GM18870 (cell line): ENCODE measurements around the gene ANKRD39.

Experiments used
- ATAC-seq: cut with Tn5 transposase; IDR thresholded peaks from one replicate; pipeline ENCODE4 v1.9.1; 2021; ENCODE audit warnings: moderate library complexity; ENCODE audit not compliant: unreplicated experiment

Gene ANKRD39

DNA sequence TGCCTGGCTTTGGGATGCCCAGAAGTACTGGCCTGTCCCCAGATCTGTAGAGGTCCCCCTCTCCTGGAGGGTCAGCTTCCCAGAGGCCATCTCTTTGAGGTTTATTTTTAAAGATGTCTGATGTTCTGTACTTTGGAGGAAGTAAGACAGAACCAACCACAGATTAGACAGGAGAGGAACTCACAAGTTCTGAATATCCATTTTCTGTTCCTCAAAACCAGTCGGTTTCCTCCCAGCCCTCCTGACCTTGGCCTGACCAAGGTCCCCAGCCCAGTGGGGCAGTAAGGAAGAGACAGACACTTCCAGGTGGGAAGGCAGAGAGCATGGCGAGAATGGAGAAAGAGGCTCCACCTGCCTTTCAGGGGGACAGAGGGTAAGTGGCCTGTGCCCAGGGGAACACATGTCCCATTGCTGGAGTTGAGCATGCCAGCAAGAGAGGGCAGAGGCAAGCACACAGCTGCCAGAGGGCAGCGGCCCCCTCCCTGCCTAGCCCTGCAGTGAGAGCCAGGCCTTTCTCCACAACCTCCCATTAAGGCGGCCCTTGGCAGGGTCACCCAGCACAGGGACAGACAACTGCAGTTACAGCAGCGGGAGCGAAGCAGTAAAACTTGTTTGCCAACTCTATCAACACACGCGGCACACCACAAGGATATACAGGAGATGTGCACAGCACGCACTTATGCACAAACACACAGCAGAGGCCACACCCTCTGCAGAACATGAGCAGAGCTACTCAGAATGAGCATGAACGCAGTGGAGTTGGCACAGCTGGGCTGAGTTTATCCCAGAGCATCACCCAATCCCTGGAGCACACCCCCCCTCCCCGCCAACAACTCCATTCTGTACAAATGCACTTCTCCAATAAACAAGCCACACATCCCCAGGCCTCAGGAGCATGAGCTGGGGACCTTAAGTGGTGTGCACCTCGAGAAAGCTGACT is 30.5 kb upstream of the ANKRD39 start:
- ATAC-seq: no peak

DNA sequence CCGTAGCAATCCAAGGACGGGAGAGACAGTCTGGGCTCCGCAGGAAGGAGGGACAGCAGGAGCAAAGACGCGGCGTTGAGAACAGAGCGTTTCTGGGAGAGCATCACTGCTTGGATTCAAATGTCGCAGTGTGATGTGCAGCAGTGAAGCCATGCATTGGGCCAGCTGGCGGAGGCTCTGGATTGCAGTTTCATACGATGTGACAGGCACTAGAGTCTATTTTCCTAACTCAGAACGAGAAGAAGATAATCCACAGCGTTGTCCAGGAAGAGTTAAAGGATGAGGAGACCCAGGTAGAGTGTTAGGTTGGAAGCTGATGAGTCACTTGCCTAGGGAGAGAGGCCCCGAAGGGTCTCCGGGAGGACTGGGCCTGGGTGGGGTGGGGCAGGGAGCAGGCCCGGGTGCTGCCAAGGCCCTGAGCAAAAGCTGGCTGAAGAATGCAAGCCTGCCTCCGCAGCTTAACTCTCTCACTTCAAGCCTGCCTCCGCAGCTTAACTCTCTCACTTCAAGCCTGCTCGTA is 29.7 kb upstream of the ANKRD39 start:
- no peak for ATAC-seq

DNA sequence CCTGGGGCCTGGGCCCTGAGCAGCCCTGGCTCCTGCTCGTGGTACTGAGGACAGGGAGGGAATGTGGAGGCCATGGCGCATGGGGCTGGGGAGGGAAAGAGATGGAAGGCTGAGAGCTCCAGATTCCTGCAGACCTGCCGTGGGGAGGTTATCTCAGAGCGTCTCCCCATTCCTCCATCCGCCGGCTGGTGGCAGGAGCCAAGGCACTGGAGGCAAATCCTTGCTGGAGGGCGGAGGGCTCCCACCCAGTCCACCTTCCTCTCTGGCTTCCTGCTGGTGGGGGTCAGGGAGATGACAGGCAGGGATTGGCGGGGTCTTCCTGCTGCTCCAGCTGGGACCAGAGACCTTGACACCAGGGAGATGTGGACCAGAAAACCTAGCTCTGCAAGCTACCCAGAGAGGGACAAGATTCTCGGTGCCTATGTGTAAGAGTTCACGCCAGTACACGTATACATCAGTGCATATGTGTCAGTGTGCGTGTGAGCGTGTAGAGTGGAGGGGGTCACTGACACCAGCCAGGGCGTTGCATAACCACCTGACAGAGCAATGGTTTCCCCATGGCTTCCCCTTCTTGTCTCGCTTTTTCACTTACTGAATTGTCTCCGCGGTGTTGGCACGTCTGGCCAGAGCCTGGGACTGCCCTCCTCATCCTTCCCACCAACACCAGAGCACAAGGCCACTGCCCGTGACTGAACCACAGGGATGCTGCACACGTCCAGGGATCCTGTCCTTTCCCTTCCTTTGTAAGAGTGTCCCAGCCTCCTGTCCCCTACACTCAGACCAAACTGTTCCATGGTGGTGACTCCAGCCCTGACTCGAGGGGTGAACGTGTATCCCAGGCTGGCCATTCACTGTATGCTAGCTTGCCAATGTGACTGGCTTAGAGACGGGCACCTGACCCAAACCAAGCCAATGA is 27.9 kb upstream of the ANKRD39 start:
- no peak for ATAC-seq

GRCh38 chr2:96884299-96885094 is 26.7 kb upstream of the ANKRD39 start:
- ATAC-seq: no peak

DNA sequence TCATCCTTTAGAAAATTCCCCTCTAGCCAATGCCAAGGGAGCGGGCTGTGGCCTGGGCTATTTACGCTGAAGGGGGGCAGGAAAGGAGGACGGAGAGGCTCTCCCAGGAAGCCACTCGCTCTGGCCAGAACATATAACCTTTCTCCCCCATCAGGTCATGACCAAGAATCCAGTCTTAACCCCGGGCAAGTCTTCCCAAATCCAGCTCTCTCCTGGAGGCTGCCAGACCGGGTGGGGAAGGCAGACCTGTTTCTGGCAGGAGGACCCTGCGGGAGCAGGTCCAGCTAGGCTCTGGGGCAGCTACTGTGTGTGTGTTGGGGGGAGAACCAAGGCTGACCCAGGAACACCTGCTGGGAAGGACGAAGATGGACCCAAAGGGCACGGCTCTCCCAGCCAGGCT is 25.5 kb upstream of the ANKRD39 start:
- ATAC-seq: no peak

GRCh38 chr2:96882906-96883305 is 25.1 kb upstream of the ANKRD39 start:
- ATAC-seq: no peak

- no peak for ATAC-seq
These were observed 24.4 kb upstream of the ANKRD39 start for GRCh38 chr2:96882230-96882629.

DNA sequence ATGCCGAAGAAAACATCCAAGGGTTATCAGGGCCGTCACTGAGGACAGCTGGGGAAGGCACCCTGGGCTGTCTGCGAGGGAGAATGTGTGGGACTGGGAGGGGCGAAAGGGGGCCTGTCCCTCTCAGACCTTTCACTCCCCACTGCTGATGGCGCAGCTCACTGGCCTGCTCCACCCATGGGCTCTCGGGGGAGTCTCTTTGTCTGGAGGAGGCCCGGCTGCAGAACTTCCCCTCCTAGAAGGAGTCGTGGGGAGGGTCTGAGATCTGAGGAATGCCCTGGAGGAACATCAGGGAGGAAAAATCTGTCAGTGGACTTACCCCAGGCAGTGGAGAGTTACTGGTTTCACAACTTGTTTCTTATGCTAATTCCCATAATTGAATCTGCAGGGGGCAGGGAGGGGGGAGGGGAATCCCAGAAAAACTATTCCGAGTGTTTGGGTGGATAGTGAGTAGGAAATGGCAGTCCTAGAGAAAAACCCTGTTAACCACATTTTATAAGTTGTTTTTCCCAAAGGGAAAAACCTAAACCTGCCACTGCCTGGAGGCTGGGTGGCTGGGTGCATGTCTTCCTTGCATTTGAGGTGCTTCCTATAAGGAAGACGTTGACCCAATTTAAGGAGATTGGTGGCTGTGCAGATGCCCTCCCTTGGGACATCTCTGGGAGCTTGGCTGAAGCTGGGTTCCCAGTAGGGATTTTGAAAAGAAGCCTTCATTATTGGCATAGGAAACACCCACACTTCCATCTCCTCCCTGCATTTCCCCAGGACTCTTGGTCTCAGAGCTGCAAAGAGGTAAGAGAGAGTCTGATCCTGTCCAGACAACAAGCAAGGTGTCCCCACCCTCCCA is 23.8 kb upstream of the ANKRD39 start:
- ATAC-seq: no peak

GRCh38 chr2:96880891-96881273 is 23.1 kb upstream of the ANKRD39 start:
- ATAC-seq: no peak

- no peak for ATAC-seq
These were observed 21.8 kb upstream of the ANKRD39 start for GRCh38 chr2:96879545-96880040.

DNA sequence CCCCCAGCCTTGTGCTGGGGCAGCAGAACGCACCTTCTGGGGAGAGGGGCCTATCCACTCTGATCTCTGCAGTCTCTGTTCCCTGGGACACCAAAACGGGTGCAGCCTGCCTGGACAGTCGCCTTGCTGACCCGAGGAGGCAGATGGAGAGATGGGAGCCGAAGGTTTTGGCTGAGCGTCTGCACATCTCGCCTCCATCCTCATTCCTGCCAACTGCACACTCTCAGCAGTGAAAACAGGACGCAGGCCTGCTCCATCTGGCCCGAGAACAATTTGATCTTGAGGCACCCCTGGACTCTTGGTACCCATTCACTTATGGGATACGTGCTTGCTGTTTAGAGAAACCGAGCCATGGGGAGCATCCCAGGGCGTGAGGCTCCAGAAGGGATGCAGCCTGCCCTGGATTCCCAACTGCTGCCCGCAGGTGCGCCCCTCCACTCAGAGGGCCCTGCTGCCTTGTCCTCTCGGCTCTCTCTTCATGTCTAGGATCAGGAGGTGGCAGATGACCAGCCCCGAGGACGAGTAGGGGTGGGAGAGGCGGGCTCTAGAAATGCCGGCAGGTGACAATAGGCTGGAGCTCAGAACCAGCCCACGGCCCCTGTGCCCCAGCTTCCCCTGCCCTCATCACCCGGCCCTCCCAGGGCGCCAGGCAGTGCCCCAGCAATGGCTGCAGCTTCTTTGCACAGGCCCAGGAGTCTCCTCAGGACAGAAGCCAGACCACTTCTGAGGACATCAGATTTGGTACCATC is 21.2 kb upstream of the ANKRD39 start:
- no peak for ATAC-seq

- ATAC-seq: no peak
These were observed 20.4 kb upstream of the ANKRD39 start for GRCh38 chr2:96878171-96878570.

DNA sequence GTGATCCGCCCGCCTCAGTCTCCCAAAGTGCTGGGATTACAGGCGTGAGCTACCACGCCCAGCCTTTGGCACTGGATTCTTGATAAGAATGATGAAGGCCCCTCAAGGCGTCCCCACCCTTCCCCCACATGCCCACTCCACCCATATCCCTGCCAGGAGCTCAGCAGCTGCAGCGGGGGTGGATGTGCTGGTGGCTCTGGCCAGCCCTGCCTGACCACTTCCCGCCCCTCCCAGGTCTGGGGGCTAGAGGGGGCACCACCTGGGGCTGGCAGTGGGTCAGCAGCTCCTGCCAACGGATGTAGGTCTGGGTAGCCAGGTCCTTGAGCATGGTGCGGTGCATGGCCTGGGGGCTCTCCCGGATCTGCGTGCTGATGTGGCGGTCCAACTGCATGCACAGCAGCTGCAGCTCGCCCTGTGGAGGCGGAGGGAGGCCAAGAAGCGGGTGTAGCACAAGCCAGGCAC is 19.8 kb upstream of the ANKRD39 start:
- no peak for ATAC-seq

DNA sequence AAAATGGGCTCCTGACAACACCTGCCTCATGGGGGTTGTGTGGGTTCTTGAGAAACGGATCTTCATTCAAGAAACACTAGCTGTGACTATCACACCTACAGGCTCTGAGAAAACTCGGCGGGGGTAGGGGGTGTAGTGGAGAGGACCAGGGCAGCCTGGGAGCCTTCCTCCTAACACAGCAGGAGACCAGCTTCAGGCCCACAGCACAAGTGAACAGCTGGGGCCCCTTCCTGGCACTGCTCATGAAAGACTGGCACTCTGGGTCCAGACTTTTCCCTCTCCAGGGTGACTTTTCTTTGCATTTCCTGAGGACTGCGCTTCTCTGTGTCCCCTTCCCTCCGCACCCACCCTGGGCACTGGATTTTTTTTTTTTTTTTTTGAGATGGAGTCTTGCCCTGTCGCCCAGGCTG is 19.2 kb upstream of the ANKRD39 start:
- no peak for ATAC-seq

GRCh38 chr2:96876269-96877041 is 18.6 kb upstream of the ANKRD39 start:
- no peak for ATAC-seq

DNA sequence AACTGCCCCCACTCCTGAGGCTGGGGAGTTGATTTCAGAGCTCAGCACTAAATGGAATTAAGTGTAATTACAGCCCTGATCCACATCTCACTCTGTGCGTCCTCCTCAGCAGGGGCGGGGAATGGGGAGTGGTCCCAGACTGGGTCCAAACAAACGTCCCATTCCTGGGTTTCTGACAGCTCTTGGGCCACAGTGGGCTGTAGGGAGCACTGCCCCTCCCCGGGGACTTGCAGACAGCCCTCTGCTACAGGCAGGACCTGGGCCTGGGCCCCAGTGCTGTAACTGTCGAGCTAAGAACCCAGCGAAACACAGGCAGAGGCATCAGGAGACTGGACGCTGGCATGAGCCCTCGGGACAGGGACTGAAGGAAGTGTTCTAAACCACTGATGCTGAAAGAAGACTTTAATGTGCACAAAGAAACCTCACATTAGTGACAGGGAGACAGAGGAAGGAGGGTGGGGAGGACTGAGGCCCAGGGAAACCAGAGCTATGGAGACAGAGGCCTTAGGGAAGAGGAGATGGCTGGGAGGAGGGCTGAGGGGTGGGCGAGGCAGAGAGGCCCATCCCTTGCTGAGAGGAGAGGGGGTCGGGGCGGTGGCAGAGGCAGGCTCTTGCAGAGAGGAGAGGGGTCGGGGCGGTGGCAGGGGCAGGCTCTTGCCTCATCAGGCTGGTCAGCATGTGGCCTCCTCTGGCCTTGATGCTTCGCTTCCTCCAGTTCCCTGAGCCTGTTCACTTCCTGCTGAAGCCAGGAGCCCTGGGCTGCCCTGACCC is 17.9 kb upstream of the ANKRD39 start:
- no peak for ATAC-seq

GRCh38 chr2:96874198-96874831 is 16.5 kb upstream of the ANKRD39 start:
- peak; percentile 67 for ATAC-seq
